Type B pancreatic cell (in vitro differentiated cells): ENCODE results near the gene FASLG. TPM values are rescaled to one million over a fixed set of nuclear protein-coding genes. Genes with fewer than 3 reads are reported as not detected.

Source experiments
- DNase-seq: peaks from one replicate; pipeline ENCODE4 v3.0.0; 2021; ENCODE audit warnings: mixed read lengths; ENCODE audit not compliant: unreplicated experiment; ENCODE audit errors: extremely low spot score
- H3K27ac Mint-ChIP-seq: 2 replicates; pipeline ENCODE4 v1.8.0; 2021; ENCODE audit warnings: mild to moderate bottlenecking, mixed read lengths
- H3K27me3 Mint-ChIP-seq: 2 replicates; pipeline ENCODE4 v1.8.0; 2021; ENCODE audit warnings: mixed read lengths
- H3K36me3 Mint-ChIP-seq: 2 replicates; pipeline ENCODE4 v1.8.0; 2021; ENCODE audit warnings: mixed read lengths
- H3K4me1 Mint-ChIP-seq: one replicate; pipeline ENCODE4 v1.8.0; 2021; ENCODE audit warnings: mixed read lengths; ENCODE audit not compliant: unreplicated experiment
- H3K4me3 Mint-ChIP-seq: 2 replicates; pipeline ENCODE4 v1.8.0; 2021; ENCODE audit warnings: mild to moderate bottlenecking, mixed read lengths
- H3K9me3 Mint-ChIP-seq: 2 replicates; pipeline ENCODE4 v1.8.0; 2021; ENCODE audit warnings: mixed read lengths
- total RNA-seq: library from RNA; stranded (reverse); gene quantifications from 2 replicates; pipeline ENCODE4 v1.2.1, GENCODE V29; 2021; ENCODE audit warnings: low replicate concordance
- TF ChIP-seq, protein P1 (sequence below): fragments of 200-600 bp; sonication (generic); conservative IDR thresholded peaks from 2 replicates; pipeline ENCODE4 v1.5.0; 2021; ENCODE audit warnings: antibody characterized with exemption, mild to moderate bottlenecking

Gene FASLG
- total RNA-seq, 1 donor from 2014 or later: not detected

DNA sequence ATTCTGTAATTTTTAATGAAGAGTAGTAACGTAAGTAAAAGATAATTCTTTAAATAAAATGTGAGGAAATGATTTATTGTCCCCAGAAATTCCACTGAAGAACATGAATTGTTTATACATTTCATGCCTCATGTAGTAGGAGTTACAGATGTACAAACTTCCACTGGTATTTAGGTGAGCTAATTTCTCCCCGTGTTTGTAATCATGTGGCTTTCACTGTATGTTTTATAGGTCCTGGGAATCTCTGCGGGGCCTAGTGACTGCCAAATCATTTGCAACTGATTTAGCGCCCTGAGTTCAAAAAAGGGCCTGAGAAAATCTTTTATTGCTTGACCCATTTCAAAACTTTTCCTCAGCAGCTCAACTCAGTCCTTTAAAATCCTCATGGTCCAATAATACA is 30.5 kb upstream of the FASLG start:
- Mint-ChIP-seq H3K27me3 (no peaks in the 10 kb centered on the region), H3K36me3 (no peaks in the 10 kb centered on the region), H3K4me3 (no peak overlapping the region), H3K27ac (no peak overlapping the region), H3K4me1 (no peaks in the 10 kb centered on the region), H3K9me3 (peaks cover 6% of the 10 kb centered on the region)
- TF ChIP-seq, protein P1, sequence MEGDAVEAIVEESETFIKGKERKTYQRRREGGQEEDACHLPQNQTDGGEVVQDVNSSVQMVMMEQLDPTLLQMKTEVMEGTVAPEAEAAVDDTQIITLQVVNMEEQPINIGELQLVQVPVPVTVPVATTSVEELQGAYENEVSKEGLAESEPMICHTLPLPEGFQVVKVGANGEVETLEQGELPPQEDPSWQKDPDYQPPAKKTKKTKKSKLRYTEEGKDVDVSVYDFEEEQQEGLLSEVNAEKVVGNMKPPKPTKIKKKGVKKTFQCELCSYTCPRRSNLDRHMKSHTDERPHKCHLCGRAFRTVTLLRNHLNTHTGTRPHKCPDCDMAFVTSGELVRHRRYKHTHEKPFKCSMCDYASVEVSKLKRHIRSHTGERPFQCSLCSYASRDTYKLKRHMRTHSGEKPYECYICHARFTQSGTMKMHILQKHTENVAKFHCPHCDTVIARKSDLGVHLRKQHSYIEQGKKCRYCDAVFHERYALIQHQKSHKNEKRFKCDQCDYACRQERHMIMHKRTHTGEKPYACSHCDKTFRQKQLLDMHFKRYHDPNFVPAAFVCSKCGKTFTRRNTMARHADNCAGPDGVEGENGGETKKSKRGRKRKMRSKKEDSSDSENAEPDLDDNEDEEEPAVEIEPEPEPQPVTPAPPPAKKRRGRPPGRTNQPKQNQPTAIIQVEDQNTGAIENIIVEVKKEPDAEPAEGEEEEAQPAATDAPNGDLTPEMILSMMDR: no peak
- no peak for DNase-seq

DNA sequence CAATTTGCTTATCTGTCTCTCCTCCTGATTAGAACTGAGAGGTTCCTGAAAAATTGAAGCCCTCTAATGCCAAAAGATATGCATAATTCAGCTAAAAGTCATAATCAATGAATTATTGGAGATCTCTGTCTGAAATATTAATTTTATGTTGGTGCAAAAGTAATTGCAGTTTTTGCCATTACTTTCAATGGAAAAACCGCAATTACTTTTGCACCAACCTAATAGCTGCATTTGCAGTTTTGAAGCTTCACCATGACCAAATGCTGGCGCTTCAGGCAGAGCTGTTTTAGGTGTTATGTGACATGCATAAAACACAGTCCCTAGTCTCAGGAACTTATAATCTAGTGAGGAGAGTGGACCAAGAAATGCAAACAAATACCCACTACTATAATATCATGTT is 29.7 kb upstream of the FASLG start:
- Mint-ChIP-seq H3K9me3 (peaks cover 6% of the 10 kb centered on the region), H3K27me3 (no peaks in the 10 kb centered on the region), H3K4me3 (no peak overlapping the region), H3K4me1 (no peaks in the 10 kb centered on the region), H3K27ac (no peak overlapping the region), H3K36me3 (no peaks in the 10 kb centered on the region)
- TF ChIP-seq, protein P1: no peak
- no peak for DNase-seq

- TF ChIP-seq, protein P1: no peak
- no peak for DNase-seq
- no peaks in the 10 kb centered on the region for H3K36me3 Mint-ChIP-seq
- H3K9me3 Mint-ChIP-seq: peaks cover 6% of the 10 kb centered on the region
- no peak overlapping the region for H3K4me3 Mint-ChIP-seq
- H3K4me1 Mint-ChIP-seq: no peaks in the 10 kb centered on the region
- H3K27ac Mint-ChIP-seq: no peak overlapping the region
- H3K27me3 Mint-ChIP-seq: no peaks in the 10 kb centered on the region
Measured at GRCh38 chr1:172629638-172630037, 29.3 kb upstream of the FASLG start.

- peaks cover 6% of the 10 kb centered on the region for H3K9me3 Mint-ChIP-seq
- no peak for DNase-seq
- H3K27me3 Mint-ChIP-seq: no peaks in the 10 kb centered on the region
- no peak overlapping the region for H3K27ac Mint-ChIP-seq
- no peaks in the 10 kb centered on the region for H3K4me1 Mint-ChIP-seq
- H3K4me3 Mint-ChIP-seq: no peak overlapping the region
- H3K36me3 Mint-ChIP-seq: no peaks in the 10 kb centered on the region
- TF ChIP-seq, protein P1: no peak
Measured at GRCh38 chr1:172630056-172630818, 28.7 kb upstream of the FASLG start.

DNA sequence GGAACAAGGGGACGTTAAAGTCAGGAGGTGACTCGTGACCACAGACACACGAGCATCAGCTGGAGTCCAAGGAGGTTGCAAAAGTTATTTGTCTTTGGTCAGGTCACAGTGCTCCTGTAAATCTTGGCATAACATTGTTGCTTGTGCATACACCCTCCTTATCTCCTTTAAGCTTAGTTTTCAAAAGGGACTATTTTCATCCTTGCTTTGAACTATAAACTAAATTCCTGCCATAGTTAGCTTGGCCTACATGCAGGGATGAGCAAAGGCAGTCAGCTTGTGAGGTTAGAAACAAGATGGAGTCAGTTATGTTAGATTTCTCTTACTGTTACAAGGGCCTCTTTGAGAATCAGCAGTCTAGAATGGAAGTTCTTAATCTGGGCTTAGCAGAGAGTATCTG is 28.0 kb upstream of the FASLG start:
- H3K27me3 Mint-ChIP-seq: no peaks in the 10 kb centered on the region
- DNase-seq: no peak
- H3K4me3 Mint-ChIP-seq: no peak overlapping the region
- no peak overlapping the region for H3K27ac Mint-ChIP-seq
- H3K36me3 Mint-ChIP-seq: no peaks in the 10 kb centered on the region
- H3K9me3 Mint-ChIP-seq: peaks cover 6% of the 10 kb centered on the region
- H3K4me1 Mint-ChIP-seq: no peaks in the 10 kb centered on the region
- TF ChIP-seq, protein P1: no peak
